ENCODE data around the gene SCD. TPM values are rescaled to one million over a fixed set of nuclear protein-coding genes. Genes with fewer than 3 reads are reported as not detected.

Gene SCD
- total and polyA plus RNA-seq, 2 of the 13 experiments (the other 11 are each of a cell fraction or from before 2014, with no cell fraction given), result 492 to 512 TPM

DNA sequence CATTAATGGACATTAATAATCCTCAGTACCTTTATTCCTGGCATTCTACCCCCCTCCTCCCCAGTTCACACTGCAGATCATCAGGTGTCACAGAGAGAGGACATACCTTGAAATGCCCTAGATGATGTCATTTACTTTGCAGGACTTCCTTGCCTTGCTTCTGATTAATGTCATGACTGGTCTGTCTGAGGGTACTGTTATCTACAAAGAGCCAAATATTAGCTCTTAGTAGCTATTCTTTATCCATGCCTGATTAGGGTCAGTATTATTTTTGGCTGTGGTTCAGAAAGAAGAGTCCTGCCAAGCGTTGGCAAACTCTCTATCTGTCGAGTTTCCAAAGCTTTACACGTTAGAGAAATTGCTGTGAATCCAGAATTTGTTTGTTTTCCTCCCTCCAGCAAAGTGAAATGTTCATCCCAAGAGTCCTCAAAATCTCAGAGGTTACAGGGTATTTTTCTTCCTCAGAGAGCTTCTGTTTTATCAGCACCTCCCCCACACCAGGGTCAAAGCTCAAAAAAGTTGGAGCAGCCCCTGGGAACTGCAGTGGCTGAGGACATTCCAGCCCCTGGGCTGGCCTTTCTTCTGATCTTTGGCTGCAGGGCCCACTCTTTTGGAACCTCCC is 12.6 kb downstream of the SCD start (continued):
- TF ChIP-seq, protein P1, sequence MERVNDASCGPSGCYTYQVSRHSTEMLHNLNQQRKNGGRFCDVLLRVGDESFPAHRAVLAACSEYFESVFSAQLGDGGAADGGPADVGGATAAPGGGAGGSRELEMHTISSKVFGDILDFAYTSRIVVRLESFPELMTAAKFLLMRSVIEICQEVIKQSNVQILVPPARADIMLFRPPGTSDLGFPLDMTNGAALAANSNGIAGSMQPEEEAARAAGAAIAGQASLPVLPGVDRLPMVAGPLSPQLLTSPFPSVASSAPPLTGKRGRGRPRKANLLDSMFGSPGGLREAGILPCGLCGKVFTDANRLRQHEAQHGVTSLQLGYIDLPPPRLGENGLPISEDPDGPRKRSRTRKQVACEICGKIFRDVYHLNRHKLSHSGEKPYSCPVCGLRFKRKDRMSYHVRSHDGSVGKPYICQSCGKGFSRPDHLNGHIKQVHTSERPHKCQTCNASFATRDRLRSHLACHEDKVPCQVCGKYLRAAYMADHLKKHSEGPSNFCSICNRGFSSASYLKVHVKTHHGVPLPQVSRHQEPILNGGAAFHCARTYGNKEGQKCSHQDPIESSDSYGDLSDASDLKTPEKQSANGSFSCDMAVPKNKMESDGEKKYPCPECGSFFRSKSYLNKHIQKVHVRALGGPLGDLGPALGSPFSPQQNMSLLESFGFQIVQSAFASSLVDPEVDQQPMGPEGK (CRISPR knock-in tag; IDR thresholded peaks at IDR 0.05), result peak; percentile 49
- 0 out of 2 replicates have a peak, but pooled peaks have one; percentile 31 for TF ChIP-seq ZNF501 (CRISPR knock-in tag; IDR thresholded peaks at IDR 0.05)
- 0 out of 2 replicates have a peak, but pooled peaks have one; percentile 20 for TF ChIP-seq RAD21 (CRISPR knock-in tag; IDR thresholded peaks at IDR 0.05)
- peak; percentile 57; the same call in 1 of the 2 replicates for TF ChIP-seq RXRB (CRISPR knock-in tag; IDR thresholded peaks at IDR 0.05; ENCODE audit: borderline replicate concordance)
- TF ChIP-seq, protein P2, sequence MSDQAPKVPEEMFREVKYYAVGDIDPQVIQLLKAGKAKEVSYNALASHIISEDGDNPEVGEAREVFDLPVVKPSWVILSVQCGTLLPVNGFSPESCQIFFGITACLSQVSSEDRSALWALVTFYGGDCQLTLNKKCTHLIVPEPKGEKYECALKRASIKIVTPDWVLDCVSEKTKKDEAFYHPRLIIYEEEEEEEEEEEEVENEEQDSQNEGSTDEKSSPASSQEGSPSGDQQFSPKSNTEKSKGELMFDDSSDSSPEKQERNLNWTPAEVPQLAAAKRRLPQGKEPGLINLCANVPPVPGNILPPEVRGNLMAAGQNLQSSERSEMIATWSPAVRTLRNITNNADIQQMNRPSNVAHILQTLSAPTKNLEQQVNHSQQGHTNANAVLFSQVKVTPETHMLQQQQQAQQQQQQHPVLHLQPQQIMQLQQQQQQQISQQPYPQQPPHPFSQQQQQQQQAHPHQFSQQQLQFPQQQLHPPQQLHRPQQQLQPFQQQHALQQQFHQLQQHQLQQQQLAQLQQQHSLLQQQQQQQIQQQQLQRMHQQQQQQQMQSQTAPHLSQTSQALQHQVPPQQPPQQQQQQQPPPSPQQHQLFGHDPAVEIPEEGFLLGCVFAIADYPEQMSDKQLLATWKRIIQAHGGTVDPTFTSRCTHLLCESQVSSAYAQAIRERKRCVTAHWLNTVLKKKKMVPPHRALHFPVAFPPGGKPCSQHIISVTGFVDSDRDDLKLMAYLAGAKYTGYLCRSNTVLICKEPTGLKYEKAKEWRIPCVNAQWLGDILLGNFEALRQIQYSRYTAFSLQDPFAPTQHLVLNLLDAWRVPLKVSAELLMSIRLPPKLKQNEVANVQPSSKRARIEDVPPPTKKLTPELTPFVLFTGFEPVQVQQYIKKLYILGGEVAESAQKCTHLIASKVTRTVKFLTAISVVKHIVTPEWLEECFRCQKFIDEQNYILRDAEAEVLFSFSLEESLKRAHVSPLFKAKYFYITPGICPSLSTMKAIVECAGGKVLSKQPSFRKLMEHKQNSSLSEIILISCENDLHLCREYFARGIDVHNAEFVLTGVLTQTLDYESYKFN (CRISPR knock-in tag; conservative IDR thresholded peaks at IDR 0.05), result peak; percentile 90
- peak; percentile 62; the same call in 1 of the 2 replicates for TF ChIP-seq SOX5 (CRISPR knock-in tag; IDR thresholded peaks at IDR 0.05; ENCODE audit: borderline replicate concordance)
- TF ChIP-seq POLR2AphosphoS5 (IDR thresholded peaks at IDR 0.05; ENCODE audit: low read depth, low read length), result peak; percentile 51; the same call in 1 of the 2 replicates
- TF ChIP-seq, protein P3, sequence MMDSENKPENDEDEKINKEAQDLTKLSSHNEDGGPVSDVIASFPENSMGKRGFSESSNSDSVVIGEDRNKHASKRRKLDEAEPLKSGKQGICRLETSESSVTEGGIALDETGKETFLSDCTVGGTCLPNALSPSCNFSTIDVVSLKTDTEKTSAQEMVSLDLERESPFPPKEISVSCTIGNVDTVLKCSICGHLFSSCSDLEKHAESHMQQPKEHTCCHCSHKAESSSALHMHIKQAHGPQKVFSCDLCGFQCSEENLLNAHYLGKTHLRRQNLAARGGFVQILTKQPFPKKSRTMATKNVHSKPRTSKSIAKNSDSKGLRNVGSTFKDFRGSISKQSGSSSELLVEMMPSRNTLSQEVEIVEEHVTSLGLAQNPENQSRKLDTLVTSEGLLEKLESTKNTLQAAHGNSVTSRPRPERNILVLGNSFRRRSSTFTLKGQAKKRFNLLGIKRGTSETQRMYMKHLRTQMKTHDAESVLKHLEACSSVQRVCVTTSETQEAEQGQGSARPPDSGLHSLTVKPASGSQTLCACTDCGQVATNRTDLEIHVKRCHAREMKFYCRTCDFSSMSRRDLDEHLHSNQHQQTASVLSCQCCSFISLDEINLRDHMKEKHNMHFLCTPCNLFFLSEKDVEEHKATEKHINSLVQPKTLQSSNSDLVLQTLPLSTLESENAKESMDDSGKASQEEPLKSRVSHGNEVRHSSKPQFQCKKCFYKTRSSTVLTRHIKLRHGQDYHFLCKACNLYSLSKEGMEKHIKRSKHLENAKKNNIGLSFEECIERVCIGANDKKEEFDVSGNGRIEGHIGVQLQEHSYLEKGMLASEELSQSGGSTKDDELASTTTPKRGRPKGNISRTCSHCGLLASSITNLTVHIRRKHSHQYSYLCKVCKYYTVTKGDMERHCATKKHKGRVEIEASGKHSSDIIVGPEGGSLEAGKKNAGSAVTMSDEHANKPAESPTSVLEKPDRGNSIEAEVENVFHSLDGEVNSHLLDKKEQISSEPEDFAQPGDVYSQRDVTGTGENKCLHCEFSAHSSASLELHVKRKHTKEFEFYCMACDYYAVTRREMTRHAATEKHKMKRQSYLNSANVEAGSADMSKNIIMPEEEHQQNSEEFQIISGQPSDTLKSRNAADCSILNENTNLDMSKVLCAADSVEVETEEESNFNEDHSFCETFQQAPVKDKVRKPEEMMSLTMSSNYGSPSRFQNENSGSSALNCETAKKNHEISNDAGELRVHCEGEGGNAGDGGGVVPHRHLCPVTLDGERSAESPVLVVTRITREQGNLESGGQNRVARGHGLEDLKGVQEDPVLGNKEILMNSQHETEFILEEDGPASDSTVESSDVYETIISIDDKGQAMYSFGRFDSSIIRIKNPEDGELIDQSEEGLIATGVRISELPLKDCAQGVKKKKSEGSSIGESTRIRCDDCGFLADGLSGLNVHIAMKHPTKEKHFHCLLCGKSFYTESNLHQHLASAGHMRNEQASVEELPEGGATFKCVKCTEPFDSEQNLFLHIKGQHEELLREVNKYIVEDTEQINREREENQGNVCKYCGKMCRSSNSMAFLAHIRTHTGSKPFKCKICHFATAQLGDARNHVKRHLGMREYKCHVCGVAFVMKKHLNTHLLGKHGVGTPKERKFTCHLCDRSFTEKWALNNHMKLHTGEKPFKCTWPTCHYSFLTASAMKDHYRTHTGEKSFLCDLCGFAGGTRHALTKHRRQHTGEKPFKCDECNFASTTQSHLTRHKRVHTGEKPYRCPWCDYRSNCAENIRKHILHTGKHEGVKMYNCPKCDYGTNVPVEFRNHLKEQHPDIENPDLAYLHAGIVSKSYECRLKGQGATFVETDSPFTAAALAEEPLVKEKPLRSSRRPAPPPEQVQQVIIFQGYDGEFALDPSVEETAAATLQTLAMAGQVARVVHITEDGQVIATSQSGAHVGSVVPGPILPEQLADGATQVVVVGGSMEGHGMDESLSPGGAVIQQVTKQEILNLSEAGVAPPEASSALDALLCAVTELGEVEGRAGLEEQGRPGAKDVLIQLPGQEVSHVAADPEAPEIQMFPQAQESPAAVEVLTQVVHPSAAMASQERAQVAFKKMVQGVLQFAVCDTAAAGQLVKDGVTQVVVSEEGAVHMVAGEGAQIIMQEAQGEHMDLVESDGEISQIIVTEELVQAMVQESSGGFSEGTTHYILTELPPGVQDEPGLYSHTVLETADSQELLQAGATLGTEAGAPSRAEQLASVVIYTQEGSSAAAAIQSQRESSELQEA (CRISPR knock-in tag; IDR thresholded peaks at IDR 0.05; ENCODE audit: not compliant biosample characterization), result no peak
- peak; percentile 59 for TF ChIP-seq BCL6 (CRISPR knock-in tag; IDR thresholded peaks at IDR 0.05)
- peak; percentile 33; the same call in 1 of the 2 replicates for TF ChIP-seq FOSL2 (CRISPR knock-in tag; IDR thresholded peaks at IDR 0.05)
- no peak for TF ChIP-seq SOX13 (IDR thresholded peaks at IDR 0.05)
- peak in 1 of 2 experiments; percentile 78; a peak in 1 of 4 replicates for TF ChIP-seq SOX13 (CRISPR knock-in tag; conservative IDR thresholded peaks at IDR 0.05 in 1 of 2, IDR thresholded peaks at IDR 0.05 in 1 of 2)
